Inflammatory macrophage treated with lipopolysaccharide for 4 hours (primary cell): Measurements from ENCODE around the gene MMP1.
A peak's percentile ranks its signal among the peaks of the same experiment; 100 is the strongest.
"Not testable (repeated sequence)": the region's sequence is repeated elsewhere in the genome, so short reads cannot be mapped to it uniquely, and the experiment has no call there.

Source experiments
- DNase-seq: peaks from one replicate; pipeline ENCODE4 v3.0.0-alpha.2; 2020

Gene MMP1

DNA sequence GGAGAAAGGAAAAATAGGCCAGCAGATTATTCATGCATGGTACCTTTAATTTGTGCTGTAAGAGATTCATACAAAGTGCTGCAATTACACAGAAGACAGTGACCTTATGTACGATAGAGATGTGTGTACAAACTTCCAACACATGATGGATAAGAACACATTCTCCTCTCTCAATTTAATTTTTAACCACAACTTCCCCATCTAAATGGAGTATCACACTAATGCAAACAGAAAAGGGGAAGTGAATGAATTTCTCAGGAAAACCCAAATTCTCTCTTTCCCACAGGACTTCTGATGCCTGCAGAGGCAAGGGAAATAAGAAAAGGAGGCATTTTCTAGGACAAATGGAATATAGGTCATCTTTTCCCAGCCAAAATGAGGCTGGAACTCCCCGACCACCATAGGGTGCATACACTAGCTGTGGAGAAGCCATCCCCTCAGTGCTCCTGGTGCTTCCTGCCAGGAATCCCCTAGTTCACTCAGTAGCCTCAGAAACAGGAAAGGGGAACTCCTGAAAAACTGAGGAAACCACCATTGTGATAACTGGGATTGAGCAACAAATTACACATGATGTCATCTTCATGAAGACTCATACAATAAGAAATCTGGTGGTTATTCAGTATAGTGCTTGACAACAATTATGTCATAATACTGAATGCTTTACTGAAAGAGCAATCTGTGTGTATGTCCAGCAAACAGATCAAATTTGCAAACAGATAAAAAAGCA is 40.0 kb downstream of the MMP1 start:
- peak; percentile 97 for DNase-seq

DNA sequence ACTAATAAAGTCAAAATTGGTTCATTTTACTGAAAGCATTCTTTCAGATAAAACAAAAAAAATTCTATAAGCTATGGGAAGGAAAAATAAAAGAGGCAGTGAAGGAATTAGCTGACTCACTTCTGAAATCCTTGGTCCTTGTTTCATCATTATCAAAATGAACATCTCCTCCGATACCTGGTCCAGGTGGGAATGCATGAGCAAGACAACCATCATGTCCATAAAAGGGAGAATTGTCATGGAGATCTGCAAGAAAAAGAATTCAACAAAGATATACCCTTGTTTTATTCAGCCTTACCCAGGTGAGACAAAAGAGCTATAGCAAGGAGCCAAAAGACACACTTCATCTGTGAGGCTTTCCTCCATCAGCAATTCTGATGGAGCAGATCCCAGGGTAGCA is 44.7 kb downstream of the MMP1 start:
- no peak for DNase-seq

DNA sequence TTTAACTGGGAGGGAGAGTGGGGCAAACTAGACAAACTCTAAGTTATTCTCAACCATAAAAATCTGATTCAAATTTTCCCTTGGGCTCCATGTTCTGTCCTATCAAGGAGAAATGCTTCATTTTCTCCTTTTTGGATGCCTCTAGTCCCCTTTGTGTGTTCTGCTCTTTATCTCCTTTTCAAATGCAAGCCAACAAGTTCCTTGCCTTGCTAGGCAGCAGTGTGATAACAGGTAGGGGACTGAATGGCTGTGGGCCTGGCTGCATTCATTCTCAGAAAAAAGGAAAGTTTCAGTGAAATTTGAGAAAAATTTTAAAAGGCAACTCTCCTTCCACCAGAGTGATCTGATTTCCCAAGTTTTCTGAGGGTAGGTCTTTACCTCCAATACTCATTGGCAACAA is 46.3 kb downstream of the MMP1 start:
- no peak for DNase-seq

DNA sequence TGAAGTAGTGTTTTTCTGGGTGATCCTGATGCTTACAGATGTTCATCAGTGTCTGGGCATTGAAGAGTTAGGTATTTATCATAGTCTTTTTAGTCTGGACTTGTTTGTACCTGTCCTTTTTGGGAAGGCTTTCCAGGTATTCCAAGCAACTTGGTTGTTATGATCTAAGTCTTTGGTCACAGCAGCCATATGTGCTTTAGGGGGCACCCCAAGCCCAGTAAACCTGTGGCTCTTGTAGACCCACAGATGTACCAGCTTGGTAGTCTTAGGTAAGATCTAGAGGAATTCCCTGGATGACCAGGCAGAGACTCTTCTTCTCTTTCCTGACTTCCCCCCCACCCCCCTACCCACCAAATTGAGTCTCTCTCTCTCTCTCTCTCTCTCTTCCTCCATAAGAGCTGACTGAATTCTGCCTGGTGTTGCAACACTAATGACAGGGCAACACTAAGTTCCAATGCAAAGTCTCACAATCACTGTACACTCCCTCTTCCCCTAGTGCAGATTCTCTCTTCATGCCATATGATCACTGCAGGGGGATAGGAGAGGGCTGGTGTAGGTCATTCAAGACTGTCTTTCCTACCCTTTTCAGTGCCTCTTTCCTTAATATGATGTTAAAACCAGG is 48.7 kb downstream of the MMP1 start:
- peak; percentile 21 for DNase-seq

DNA sequence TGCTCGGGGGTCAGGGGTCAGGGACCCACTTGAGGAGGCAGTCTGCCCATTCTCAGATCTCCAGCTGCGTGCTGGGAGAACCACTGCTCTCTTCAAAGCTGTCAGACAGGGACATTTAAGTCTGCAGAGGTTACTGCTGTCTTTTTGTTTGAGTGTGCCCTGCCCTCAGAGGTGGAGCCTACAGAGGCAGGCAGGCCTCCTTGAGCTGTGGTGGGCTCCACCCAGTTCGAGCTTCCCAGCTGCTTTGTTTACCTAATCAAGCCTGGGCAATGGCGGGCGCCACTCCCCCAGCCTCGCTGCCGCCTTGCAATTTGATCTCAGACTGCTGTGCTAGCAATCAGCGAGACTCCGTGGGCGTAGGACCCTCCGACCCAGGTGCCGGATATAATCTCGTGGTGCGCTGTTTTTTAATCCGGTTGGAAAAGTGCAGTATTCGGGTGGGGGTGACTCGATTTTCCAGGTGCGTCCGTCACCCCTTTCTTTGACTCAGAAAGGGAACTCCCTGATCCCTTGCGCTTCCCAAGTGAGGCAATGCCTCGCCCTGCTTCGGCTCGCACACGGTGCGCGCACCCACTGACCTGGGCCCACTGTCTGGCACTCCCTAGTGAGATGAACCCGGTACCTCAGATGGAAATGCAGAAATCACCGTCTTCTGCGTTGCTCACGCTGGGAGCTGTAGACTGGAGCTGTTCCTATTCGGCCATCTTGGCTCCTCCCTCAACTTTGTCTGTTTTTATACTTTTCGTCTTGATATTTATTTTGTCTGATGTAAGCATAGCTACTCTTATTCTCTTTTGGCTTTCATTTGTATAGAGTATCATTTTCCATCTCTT is 51.0 kb downstream of the MMP1 start:
- DNase-seq: not testable (repeated sequence)
